ENCODE data around the gene SLF2. TPM values are rescaled to one million over a fixed set of nuclear protein-coding genes. Genes with fewer than 3 reads are reported as not detected.
A peak's percentile ranks its signal among the peaks of the same experiment; 100 is the strongest.

The SLF2 gene
- 10 to 100 TPM; 45.1 to 46.5 TPM for total RNA-seq

- DNase-seq = peak; percentile 89
- peak within 1 kb of the TSS; percentile 96 for H3K27ac Mint-ChIP-seq
- POLR2A ChIA-PET = interaction anchor here (0.7 to 2.0 kb wide), 9 partner anchors 10 to 404 kb away, joined by 3 to 10 read pairs (median 4); partner anchors contain the start of genes HIF1AN, PDZD7 and SFXN3
- H3K9me3 Mint-ChIP-seq = no peaks in the 10 kb centered on the region
- peak; percentile 94 for ATAC-seq (ENCODE audit: low read depth)
- H3K27me3 Mint-ChIP-seq = no peaks in the 10 kb centered on the region
- H3K36me3 Mint-ChIP-seq = peaks cover 23% of the 10 kb centered on the region
- H3K4me3 Mint-ChIP-seq = peak within 1 kb of the TSS; percentile 97
- H3K4me1 Mint-ChIP-seq = peaks cover 46% of the 10 kb centered on the region
Measured at GRCh38 chr10:100912605-100913469, at the start of gene SLF2. SLF2 (plus strand) TSS chr10:100912963; CDS start chr10:100913111, 148 bp downstream.

GRCh38 chr10:100863433-100863832 lies 49.3 kb upstream of the SLF2 start:
- peaks cover 44% of the 10 kb centered on the region for H3K27me3 Mint-ChIP-seq
- no peak overlapping the region for H3K4me3 Mint-ChIP-seq
- POLR2A ChIA-PET = no interaction called here
- H3K36me3 Mint-ChIP-seq = no peaks in the 10 kb centered on the region
- no peaks in the 10 kb centered on the region for H3K4me1 Mint-ChIP-seq
- no peak for DNase-seq
- no peaks in the 10 kb centered on the region for H3K9me3 Mint-ChIP-seq
- ATAC-seq (ENCODE audit: low read depth) = no peak
- H3K27ac Mint-ChIP-seq = no peak overlapping the region

- Mint-ChIP-seq H3K9me3 (no peaks in the 10 kb centered on the region), H3K4me1 (no peaks in the 10 kb centered on the region), H3K4me3 (no peak overlapping the region), H3K36me3 (no peaks in the 10 kb centered on the region), H3K27ac (no peak overlapping the region), H3K27me3 (peaks cover 40% of the 10 kb centered on the region)
- ATAC-seq (ENCODE audit: low read depth) (no peak), DNase-seq (no peak)
- POLR2A ChIA-PET = no interaction called here
Measured at GRCh38 chr10:100864036-100864885, 48.5 kb upstream of the SLF2 start.

GRCh38 chr10:100864978-100865377 lies 47.8 kb upstream of the SLF2 start:
- no peak overlapping the region for H3K27ac Mint-ChIP-seq
- POLR2A ChIA-PET = no interaction called here
- H3K27me3 Mint-ChIP-seq = peaks cover 38% of the 10 kb centered on the region
- no peak overlapping the region for H3K4me3 Mint-ChIP-seq
- no peaks in the 10 kb centered on the region for H3K4me1 Mint-ChIP-seq
- DNase-seq = no peak
- no peaks in the 10 kb centered on the region for H3K9me3 Mint-ChIP-seq
- H3K36me3 Mint-ChIP-seq = no peaks in the 10 kb centered on the region
- no peak for ATAC-seq (ENCODE audit: low read depth)

- no peaks in the 10 kb centered on the region for H3K36me3 Mint-ChIP-seq
- H3K27me3 Mint-ChIP-seq = peaks cover 38% of the 10 kb centered on the region
- no peak overlapping the region for H3K4me3 Mint-ChIP-seq
- H3K9me3 Mint-ChIP-seq = no peaks in the 10 kb centered on the region
- POLR2A ChIA-PET = no interaction called here
- DNase-seq (no peak), ATAC-seq (ENCODE audit: low read depth) (no peak)
- no peak overlapping the region for H3K27ac Mint-ChIP-seq
- no peaks in the 10 kb centered on the region for H3K4me1 Mint-ChIP-seq
Measured at GRCh38 chr10:100866010-100866409, 46.8 kb upstream of the SLF2 start.

- no peak overlapping the region for H3K4me3 Mint-ChIP-seq
Measured at GRCh38 chr10:100866575-100867098, 46.1 kb upstream of the SLF2 start.

GRCh38 chr10:100867261-100867963 lies 45.4 kb upstream of the SLF2 start:
- Mint-ChIP-seq H3K4me3 (no peak overlapping the region), H3K9me3 (no peaks in the 10 kb centered on the region), H3K27ac (no peak overlapping the region), H3K4me1 (no peaks in the 10 kb centered on the region), H3K27me3 (peaks cover 32% of the 10 kb centered on the region), H3K36me3 (no peaks in the 10 kb centered on the region)
- DNase-seq = no peak
- POLR2A ChIA-PET = no interaction called here
- no peak for ATAC-seq (ENCODE audit: low read depth)

More at GRCh38 chr10:100866575-100867098, 46.1 kb upstream of the SLF2 start:
- ATAC-seq (ENCODE audit: low read depth) = no peak
- Mint-ChIP-seq H3K9me3 (no peaks in the 10 kb centered on the region), H3K27me3 (peaks cover 36% of the 10 kb centered on the region), H3K36me3 (no peaks in the 10 kb centered on the region), H3K27ac (no peak overlapping the region), H3K4me1 (no peaks in the 10 kb centered on the region)
- no peak for DNase-seq
- POLR2A ChIA-PET = no interaction called here

GRCh38 chr10:100868382-100868781 lies 44.4 kb upstream of the SLF2 start:
- H3K9me3 Mint-ChIP-seq = no peaks in the 10 kb centered on the region
- ATAC-seq (ENCODE audit: low read depth) = no peak

GRCh38 chr10:100869399-100869798 lies 43.4 kb upstream of the SLF2 start:
- H3K27me3 Mint-ChIP-seq = peaks cover 30% of the 10 kb centered on the region
- POLR2A ChIA-PET = no interaction called here
- ATAC-seq (ENCODE audit: low read depth) (no peak), DNase-seq (no peak)
- no peak overlapping the region for H3K27ac Mint-ChIP-seq
- H3K4me3 Mint-ChIP-seq = no peak overlapping the region
- H3K4me1 Mint-ChIP-seq = no peaks in the 10 kb centered on the region
- no peaks in the 10 kb centered on the region for H3K9me3 Mint-ChIP-seq
- H3K36me3 Mint-ChIP-seq = no peaks in the 10 kb centered on the region

More at GRCh38 chr10:100868382-100868781, 44.4 kb upstream of the SLF2 start:
- Mint-ChIP-seq H3K27ac (no peak overlapping the region), H3K27me3 (peaks cover 29% of the 10 kb centered on the region), H3K4me1 (no peaks in the 10 kb centered on the region), H3K4me3 (no peak overlapping the region), H3K36me3 (no peaks in the 10 kb centered on the region)
- no peak for DNase-seq
- POLR2A ChIA-PET = no interaction called here

- POLR2A ChIA-PET = no interaction called here
- no peaks in the 10 kb centered on the region for H3K4me1 Mint-ChIP-seq
- no peak overlapping the region for H3K27ac Mint-ChIP-seq
- peaks cover 13% of the 10 kb centered on the region for H3K27me3 Mint-ChIP-seq
- H3K36me3 Mint-ChIP-seq = no peaks in the 10 kb centered on the region
- no peaks in the 10 kb centered on the region for H3K9me3 Mint-ChIP-seq
- peak; percentile 71 for DNase-seq
- ATAC-seq (ENCODE audit: low read depth) = peak; percentile 64
- no peak overlapping the region for H3K4me3 Mint-ChIP-seq
Measured at GRCh38 chr10:100872034-100872791, 40.5 kb upstream of the SLF2 start.

GRCh38 chr10:100873146-100873826 lies 39.5 kb upstream of the SLF2 start:
- ATAC-seq (ENCODE audit: low read depth) = no peak

GRCh38 chr10:100873827-100874326 lies 38.9 kb upstream of the SLF2 start:
- POLR2A ChIA-PET = no interaction called here
- H3K4me1 Mint-ChIP-seq = no peaks in the 10 kb centered on the region

More at GRCh38 chr10:100873146-100873826, 39.5 kb upstream of the SLF2 start:
- no peak overlapping the region for H3K27ac Mint-ChIP-seq
- POLR2A ChIA-PET = no interaction called here
- no peaks in the 10 kb centered on the region for H3K9me3 Mint-ChIP-seq
- H3K4me1 Mint-ChIP-seq = no peaks in the 10 kb centered on the region
- H3K27me3 Mint-ChIP-seq = peaks cover 17% of the 10 kb centered on the region
- H3K36me3 Mint-ChIP-seq = no peaks in the 10 kb centered on the region
- no peak overlapping the region for H3K4me3 Mint-ChIP-seq
- no peak for DNase-seq

More at GRCh38 chr10:100873827-100874326, 38.9 kb upstream of the SLF2 start:
- H3K36me3 Mint-ChIP-seq = no peaks in the 10 kb centered on the region
- peaks cover 16% of the 10 kb centered on the region for H3K27me3 Mint-ChIP-seq
- no peaks in the 10 kb centered on the region for H3K9me3 Mint-ChIP-seq
- H3K4me3 Mint-ChIP-seq = no peak overlapping the region
- DNase-seq (no peak), ATAC-seq (ENCODE audit: low read depth) (no peak)
- no peak overlapping the region for H3K27ac Mint-ChIP-seq
